GM21528 (cell line): ENCODE measurements around the gene CPEB3.

Source experiments
- ATAC-seq: cut with Tn5 transposase; IDR thresholded peaks from one replicate; pipeline ENCODE4 v1.9.1; 2021; ENCODE audit warnings: mild to moderate bottlenecking, moderate library complexity; ENCODE audit not compliant: unreplicated experiment, low FRiP score

CPEB3 gene

DNA sequence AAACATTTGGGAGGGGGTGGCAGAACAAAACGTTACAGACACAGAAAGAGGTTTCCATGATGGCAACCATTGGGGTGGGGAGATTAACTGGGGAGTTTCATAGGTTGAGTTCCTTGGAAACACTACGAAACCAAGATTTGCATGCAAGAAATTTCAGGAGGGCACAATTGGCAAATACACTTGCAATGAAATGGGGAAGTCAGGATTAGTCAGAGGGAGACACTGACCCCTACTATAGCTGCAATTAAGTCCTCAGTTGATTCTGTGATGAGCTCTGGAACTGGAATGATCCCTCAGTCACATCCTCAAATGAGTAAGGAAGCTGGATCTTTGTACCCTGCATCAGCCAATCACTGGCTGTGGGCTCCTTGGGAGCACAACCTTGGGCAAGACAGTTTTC, 22.1 kb downstream of the CPEB3 start:
- ATAC-seq = no peak

DNA sequence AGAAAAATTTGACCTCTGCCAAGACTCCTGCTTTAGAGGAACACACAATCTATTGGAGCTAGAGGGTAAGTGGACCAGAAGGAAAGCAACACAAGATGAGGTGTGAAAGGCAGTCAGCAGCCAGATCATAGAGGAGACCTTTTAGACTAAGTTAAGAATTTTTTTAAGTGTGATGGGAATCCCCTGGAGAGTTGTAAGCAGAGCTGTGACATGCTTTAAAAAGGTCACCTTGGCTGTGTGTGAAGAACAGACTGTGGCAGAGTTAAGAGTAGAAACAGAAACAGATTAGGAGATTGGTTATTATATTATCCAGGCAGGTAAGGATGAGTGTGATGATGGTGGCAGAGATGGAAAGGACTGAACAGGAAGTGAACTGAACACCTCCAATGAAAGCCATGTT, 23.5 kb downstream of the CPEB3 start:
- ATAC-seq = no peak

DNA sequence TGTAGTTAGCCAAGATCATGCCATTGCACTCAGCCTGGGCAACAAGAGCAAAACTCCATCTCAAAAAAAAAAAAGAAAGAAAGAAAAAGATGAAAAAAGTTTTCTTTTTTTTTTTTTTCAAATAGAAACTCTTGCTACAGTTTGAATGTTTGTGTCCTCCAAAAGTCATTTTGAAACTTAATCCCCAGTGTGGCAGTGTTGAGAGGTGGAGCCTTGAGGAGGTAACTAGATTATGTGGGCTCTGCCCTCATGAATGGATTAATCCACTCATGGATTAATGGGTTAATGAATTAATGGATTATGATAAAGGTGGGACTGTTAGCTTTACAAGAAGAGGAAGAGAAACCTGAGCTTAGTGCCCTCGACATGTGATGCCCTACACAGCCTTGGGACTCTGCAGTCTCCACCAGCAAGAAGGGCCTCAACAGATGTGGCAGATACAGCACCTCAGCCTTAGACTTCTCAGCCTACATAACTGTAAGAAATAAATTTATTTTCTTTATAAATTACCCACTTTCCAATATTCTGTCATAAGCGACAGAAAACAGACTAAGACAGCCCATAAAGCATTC, 25.1 kb downstream of the CPEB3 start:
- no peak for ATAC-seq

DNA sequence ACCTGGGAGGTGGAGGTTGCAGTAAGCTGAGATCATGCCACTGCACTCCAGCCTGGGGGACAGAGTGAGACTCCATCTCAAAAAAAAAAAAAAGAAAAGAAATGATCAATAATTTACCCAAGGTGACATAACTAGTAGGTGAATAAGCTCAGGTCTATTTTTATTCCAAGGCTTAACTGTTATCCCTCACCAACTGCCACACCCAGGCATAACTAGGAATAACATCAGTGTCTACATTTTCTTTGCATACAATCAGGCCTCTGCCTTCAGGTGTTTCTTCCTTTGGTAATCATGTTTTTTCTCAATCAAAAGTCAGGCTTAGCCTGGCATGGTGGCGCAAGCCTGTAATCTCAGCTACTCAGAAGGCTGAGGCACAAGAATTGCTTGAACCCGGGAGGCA, 26.6 kb downstream of the CPEB3 start:
- ATAC-seq = no peak

DNA sequence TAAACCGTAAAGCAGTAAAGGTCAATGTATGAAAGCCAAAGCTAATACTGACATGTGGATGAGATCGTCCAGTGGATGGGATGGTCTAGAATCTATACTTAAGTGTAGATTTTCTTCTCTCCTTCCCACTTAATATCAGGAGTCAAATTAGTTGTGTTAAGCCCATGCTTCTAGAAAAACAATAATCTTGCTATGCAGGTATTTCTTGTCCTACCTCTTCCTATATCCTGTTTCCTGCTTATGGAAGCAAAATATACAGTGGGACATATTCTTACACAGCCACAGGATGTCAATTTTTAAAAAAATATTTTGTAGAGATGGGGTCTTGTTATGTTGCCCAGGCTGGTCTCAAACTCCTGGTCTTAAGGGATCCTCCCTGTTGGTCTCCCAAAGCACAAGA, 27.5 kb downstream of the CPEB3 start:
- ATAC-seq = no peak

DNA sequence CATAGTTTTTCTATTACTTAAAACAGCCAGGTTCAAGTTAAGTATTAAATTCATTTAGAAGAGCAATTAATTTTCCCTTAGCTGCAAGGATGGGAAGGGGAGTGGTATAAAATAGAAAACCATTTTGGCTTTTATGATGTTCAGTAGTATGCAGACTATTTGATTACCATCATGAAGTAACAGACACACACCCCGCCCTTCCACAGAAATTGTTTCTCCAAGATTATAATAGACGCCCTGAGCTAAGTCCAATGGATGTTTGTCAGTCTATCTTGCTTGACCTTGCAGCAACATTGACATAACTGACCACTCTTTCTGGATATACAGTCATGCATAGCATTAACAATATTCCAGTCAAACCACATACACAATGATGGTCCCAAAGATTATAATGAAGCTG, 42.3 kb downstream of the CPEB3 start:
- no peak for ATAC-seq

DNA sequence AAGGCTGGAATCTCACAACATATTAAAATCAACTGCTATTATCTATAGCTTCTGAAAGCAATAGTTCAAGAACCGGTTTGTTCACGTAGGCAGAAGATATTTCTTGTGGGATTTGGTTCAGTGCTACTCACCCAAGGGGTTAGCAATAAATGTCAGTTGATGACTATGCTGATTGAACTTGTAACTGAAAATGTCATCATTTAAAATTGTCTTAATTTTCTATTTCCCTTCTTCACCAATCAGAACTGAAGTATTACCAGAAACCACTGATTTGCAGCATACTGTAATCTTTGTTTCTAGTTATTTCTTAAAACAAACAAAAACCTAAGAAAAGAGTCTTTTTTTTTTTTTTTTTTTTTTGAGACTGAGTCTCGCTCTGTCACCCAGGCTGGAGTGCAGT, 46.1 kb downstream of the CPEB3 start:
- no peak for ATAC-seq

DNA sequence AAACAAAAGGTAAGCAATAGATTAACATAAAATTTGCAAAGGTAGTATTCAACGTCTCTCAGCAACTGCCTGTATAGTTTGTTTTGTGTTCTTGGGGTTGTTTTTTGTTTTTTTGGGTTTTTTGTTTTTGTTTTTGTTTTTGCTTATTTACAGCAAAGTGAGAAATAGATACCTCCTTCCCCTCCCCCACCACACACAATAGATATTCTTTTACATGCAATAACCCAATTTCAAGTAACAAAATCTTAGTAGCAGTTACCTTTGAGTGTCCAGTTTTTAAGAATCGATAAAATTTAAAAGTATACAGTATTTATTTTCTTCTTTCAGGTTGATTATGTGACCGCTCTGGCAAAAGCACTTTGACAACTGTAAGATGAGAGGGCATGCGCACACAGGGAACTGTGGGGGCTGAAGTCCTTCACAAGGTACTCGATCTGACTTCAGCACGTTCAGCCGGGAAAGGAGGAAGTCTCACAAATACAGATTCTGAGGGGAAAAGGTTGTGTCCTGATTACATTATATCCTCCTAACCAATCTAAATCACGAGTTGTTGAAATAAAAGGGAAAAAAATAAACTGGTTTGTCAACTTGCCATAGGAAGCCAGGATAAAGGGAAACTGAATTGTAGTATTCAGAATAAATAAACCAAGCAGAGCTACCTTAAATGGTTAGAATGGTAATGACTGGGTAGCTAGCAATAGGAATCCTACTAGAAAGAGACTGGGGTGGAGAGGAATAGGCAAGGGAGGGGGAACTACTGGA, 47.8 kb downstream of the CPEB3 start:
- ATAC-seq = no peak

DNA sequence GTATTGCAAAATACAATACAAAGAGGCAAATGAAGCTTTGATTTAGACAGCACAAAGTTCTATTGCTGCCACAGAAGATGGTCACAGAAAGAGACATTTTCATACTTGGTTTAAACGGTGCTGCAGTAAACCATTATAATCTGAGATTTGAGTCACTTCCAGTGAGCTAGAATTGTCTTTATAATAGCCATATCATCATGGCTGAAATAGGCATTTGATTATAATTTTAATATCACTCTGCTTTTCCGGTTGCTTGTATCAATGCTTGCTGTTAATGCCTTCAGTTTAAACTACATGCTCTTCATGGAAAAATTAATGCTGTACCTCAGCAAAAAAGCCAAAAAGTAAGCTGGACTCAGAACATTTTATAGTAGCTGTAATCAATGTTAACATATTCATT, 48.5 kb downstream of the CPEB3 start:
- no peak for ATAC-seq

DNA sequence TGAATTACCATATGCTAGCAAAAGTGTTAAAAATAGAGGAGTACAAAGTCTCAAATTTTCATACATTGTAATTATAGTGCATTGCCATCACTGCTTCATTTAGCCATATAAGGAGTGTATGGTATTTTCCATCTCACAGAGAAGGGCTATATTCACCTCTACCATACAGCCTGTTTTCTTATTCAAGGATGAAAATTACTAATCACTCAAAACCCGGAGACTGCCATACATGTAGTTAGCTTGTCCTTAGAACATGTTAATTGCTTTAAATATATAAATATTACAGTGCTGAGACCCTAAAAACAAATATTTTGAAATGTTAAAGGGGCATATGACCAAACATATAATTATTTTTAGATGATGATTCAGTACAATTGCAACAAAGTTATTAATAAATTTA, 49.4 kb downstream of the CPEB3 start:
- no peak for ATAC-seq

DNA sequence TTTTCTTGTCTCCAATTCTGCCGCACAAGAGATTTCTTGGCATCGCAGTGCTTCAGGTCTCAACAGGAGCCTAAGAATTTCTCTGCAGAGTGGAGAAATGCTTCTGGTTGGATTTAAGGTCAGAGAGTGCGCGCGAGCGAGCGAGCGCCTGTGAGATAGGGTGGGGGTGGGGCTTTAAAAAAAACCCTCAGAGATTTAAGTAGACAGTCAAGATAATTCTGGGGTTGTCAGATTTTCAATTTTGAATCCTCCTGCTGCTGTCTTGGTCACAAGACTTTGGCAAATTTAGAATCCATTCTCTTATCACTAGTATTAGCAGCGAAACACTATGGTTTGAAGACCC, 49.7 kb downstream of the CPEB3 start:
- ATAC-seq = no peak

DNA sequence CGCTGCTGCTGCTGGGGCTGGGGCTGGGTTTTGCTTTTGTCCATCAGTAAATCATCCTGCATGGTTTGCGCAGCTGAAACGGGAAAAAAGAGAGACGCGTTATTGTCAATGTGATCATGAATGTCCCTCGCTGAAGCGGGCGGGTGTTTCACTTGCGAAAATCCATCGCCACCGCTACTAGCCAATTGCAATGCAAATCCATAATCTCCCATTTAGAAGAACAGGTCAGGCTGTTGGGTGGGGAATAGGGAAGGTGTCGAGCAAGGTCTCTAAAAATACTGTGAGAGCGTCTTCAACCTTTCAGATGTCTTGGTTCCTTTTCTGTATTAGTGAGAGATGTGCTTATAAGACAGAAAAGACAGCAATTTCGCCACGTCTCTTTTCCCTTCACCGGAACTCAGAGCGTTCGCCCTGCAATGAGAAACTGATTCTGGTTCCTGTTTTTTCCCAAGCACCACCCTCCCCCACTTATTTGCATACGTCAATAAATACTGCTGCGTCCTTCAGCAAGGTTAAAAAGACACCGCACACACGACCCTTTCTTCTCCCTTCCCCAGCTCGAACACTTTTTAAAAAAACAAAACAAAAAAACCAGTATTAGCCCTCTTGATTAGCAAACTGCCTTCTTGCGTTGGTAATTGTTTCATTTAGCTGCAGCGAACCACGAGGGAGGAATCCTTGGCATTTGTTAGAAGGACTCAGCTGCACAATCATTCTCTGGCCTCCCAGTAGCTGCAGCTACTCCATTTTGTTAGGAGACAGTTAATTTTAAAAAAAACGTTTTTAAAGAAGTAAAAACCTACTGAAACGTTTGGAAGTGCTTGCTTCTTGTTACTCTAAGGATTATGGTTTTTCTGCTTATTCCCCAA, 50.4 kb downstream of the CPEB3 start:
- ATAC-seq = peak; percentile 46

DNA sequence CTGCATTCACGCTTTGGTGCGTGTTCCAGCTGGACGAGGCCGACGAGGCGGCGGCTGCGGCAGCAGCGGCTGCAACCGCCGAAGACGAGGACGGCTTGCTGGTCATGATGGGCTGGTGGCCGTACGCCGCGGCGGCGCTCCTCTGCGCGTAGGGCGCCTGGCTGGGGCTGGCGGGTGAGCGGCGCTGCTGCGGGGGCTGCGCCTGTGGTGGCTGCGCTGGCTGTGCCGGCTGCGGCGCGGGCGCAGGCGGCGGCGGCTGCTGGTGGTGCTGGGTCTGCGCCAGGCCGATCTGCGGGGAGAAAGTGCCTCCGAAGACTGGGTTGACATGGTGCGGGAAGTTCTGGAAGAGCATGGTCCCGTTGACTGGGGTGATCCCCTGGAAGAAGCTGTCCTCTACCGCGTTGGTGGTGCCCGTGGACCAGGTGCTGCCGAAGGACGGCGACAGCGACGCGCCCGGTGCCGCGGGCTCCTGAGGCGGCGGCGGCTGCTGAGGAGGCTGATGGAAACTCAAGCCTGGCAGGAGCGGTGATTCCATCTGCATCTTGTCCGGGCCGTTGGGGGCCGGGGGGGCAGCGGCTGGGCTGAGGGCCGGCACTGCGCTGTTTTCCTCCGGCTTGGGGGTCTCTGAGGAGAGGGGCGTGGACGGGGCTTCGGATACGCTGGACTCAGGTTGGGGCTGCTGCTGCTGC, 51.1 kb downstream of the CPEB3 start:
- ATAC-seq = peak; percentile 41

DNA sequence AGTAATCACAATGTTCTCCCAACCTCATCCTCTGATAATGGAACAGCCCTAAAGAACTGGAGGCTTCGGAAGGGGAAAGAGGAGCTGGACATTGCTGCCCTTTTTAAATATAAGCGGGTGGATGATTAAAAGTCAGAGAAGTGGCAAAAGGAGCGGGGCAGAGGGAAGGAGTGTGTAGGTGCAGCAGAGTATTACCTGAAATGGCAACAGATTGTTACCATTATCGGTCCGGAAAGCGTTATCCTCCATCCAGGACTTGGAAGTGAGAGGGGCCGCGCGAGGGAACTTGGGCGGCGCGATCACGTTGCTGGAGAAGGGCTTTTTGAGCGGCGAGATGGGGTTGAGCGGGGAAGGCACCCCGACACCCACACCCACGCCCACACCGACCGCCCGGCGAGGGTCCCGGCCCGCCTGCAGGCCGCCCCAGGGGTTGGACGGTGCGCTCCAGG, 51.7 kb downstream of the CPEB3 start:
- no peak for ATAC-seq

DNA sequence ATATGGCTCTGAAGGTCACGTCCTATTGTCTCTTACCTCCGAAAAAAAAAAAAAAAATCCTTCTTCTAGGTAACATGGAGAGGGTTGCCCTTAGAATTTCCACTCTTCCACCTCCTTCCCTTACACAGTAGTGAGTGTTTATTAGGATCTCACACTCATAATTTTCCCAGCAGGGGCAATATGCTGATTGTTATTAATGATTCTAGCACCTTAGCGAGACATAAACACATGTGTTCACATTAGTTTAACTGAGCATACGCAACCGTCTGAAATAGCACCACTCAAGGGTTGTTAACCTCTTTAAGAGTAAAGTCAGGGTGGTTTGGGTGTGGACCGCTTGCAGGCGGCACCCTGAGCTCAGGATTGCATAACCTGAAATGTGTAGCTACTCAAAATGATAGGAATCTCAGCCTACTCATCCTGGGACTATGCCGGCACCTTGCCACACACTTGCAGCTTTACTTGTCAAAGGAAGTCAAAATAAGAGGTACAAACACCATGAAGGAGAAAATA, 52.2 kb downstream of the CPEB3 start:
- no peak for ATAC-seq

DNA sequence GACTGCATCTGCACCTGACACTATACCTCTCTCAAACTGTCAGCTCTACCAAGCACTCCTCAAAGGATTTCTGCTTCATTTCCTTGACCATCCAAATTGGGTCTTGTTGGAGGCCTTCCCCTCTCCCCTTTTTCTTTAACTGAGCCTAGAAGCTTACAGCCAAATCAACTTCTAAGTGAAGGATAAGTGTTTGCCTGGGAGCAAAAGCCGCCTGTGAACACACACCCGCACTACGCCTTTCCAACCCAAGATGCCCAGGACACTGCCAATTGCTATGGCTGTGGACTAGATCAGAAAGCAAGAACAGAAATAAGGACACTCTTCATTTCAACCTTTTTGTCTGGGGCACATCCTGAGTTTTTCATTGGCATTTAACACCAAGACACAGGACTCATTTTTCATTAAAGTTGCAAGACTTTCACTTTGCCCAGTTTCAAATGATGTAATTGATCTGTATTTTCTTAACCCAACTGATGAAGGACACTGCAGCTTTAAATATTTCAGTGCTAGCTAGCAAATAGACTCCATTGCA, 52.8 kb downstream of the CPEB3 start:
- ATAC-seq = no peak

DNA sequence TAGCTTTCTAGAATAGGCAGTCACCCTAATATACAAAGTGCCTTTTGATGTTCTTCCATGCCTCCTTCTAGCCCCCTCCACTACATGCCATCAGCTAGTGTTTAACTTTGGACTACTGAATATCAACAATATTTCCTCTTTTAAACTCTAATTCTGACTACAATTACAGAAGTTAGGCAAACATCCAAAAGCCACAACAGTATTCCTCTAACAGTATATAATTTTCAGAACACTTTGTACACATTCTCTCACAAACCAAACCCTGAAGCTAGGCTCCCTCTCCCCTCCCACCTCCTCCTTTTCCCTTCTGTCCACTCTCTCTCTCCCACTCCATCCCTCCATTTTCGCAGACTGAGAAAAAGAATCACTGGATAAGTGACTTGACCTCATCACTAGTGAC, 59.7 kb downstream of the CPEB3 start:
- ATAC-seq = no peak

DNA sequence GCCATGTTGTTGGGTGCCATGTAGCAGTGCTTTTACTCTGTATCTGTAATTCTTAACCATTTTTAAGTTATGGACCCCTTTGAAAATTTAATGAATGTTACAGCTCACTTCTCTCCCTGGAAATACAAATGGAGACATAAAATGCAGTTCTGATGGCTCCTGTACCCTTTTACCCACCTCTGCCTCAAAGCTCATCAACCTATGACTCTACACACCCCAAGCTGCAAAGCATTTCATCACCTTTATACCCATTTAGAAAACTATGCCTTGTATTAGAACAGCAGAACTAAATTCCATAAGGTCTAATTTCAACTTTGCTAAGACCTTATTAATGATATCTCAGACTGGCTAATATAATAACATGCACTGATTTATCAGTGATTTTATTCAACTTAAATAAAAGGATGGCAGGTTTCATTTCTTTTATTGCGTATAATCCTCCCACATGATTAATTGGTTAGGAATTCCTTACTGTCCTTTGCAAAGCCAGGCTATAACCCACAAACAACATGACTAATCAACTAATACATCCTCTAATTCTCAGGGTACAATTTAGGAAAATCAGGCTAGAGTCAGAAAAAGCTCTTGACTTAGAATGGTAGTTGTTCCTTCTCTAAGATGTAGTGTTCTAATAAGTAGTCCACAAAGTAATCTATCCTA, 68.1 kb downstream of the CPEB3 start:
- ATAC-seq = no peak

DNA sequence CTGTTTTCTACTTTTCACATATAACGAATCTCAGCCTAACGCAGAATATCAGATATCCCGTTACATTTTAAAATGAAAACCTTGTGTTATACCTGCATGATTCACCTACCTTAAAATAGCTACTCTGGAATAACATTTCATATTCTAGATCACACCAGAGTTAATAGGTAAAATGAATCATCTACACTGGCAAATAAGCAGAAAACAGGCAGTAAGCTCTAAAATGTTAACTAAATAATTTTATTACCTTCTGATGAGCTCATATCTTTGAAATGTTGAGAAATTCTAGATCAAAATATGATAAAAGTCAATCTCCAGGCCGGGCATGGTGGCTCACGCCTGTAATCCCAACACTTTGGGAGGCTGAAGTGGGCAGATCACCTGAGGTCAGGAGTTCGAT, 71.3 kb downstream of the CPEB3 start:
- no peak for ATAC-seq

DNA sequence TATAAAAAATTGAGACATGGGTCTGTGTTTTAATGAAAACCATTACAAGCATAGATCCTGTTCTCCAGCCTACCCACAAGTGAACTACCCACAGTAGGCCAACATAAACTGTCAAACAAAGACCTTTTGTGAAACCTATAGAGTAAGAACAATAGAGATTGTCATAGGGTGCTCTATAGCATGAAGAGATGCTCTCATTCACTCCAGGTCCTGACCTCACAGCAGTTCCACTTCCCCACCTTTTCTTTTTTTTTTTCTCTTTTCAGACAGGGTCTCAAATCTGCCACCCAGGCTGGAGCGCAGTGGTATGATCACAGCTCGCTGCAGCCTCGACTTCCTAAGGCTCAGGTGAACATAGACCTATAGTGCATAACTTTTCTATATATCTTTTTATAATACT, 72.3 kb downstream of the CPEB3 start:
- no peak for ATAC-seq
